Dermis blood vessel endothelial cell (primary cell): ENCODE data around the gene SLC25A6. TPM values are rescaled to one million over a fixed set of nuclear protein-coding genes. Genes with fewer than 3 reads are reported as not detected.
"Not testable (repeated sequence)": the region's sequence is repeated elsewhere in the genome, so short reads cannot be mapped to it uniquely, and the experiment has no call there.

Experiments used
- DNase-seq: peaks from one replicate; pipeline ENCODE4 v3.0.0; 2010
- total RNA-seq: library from RNA; depleted of rRNA; stranded (reverse); fragments of >200 nt; gene quantifications from 2 replicates; pipeline ENCODE4 v1.2.3, GENCODE V29; 2014

Gene SLC25A6
- total RNA-seq, 1 donor from 2014 or later: 131 TPM

DNA sequence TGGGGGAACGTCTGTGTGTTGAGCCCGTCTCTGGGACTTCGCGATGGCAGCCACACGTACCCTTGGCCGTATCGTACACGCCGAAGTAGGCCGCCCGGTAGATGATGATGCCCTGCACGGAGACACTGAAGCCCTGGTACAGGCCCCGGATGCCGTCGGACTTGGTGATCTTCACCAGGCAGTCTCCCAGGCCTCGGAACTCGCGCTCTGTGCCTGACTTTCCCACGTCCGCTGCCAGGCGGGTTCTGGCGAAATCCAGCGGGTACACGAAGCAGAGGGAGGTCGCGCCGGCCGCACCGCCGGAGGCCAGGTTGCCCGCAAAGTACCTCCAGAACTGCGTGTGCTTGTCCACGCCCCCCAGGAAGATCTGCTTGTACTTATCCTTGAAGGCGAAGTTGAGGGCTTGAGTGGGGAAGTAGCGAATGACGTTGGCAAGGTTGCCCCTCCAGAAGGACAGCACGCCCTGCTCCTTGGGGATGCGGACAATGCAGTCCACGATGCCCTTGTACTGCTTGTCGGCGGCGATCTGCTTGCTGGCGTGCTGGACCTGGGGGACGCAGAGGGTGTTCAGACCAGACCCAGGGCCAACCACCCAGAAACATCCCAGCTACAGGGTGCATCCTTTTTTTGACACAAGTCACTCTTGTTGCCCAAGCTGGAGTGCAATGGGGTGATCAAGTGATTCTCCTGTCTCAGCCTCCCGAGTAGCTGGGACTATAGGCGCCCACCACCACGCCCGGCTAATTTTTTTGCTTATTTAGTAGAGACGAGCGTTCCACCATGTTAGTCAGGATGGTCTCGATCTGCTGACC lies 2.5 kb downstream of the SLC25A6 start:
- no peak for DNase-seq

DNA sequence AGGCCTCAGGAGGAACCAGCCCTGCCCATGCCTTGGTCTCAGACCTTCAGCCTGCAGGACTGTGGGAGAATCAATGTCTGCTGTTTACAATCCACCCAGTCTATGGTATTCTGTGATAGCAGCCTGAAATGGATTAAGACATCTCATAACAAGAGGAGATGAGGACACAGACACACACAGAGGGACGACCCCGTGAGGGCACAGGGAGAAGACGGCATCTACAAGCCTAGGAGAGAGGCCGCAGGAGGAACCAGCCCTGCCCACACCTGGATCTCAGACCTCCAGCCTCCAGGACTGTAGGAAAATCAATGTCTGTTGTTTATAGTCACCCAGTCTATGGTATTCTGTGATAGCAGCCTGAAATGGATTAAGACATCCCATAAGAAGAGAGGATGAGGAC lies 3.3 kb downstream of the SLC25A6 start:
- no peak for DNase-seq

DNA sequence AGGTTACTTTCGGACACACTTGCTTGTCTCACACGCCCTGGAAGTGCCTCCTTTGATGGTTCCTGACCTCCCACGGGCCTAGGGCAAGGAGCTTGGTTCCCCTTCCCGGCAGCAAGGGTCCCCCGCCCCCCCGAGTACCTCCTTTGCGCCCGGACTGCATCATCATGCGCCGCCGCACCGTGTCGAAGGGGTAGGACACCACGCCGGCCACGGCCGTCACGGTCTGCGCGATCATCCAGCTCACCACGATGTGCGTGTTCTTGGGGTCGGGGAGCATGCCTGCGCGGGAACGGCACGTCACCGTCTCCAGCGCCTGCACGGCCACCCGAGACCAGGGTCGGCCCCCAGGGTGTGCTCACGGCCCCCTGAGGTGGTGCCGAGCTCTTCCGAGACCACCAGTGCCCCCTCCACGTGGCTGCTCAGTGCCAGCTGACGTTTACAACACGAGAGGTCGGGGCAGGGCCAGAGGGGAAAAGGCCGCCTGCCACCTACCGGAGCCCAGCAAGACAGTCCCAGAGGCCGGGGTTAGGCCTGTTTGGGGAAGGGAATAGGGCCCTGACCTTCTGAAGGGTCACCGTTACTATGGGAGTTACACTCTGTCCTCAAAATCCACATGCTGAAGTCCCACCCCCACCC lies 4.7 kb downstream of the SLC25A6 start:
- DNase-seq: no peak

DNA sequence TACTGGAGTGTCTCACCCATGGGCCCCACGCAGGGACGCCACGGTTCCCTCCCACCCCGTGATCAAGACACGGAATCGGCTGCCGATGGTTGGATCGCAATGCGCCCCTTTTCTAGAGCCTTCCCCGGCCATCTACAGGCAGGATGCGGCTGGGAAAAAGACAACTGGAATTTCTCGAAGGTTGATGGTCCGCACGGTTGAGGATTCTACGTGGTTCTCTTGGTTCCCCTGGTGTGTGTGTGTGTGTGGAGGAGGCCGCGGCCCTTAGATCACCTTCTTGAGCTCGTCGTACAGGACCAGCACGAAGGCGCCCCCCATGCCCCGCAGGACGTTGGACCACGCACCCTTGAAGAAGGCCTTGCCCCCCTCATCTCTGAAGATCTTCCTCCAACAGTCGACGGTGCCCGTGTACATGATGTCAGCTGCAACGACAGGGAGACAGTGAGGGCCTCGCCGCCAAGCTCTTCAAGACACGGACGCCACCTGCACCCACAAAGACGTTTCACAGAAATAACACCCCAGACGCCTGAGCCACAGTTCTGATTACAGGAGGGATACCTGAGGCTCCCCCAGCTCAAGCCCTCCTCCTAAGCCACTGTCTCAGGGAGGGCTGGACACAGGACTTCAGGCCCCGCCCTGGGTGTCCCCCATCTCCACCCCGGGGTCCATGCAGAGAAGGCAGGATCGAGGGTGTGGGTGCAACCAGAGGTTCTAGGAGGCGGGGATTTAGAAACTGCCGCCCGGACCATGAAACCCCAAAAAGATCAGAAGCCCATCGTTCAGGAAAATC lies 5.4 kb downstream of the SLC25A6 start:
- no peak for DNase-seq

DNA sequence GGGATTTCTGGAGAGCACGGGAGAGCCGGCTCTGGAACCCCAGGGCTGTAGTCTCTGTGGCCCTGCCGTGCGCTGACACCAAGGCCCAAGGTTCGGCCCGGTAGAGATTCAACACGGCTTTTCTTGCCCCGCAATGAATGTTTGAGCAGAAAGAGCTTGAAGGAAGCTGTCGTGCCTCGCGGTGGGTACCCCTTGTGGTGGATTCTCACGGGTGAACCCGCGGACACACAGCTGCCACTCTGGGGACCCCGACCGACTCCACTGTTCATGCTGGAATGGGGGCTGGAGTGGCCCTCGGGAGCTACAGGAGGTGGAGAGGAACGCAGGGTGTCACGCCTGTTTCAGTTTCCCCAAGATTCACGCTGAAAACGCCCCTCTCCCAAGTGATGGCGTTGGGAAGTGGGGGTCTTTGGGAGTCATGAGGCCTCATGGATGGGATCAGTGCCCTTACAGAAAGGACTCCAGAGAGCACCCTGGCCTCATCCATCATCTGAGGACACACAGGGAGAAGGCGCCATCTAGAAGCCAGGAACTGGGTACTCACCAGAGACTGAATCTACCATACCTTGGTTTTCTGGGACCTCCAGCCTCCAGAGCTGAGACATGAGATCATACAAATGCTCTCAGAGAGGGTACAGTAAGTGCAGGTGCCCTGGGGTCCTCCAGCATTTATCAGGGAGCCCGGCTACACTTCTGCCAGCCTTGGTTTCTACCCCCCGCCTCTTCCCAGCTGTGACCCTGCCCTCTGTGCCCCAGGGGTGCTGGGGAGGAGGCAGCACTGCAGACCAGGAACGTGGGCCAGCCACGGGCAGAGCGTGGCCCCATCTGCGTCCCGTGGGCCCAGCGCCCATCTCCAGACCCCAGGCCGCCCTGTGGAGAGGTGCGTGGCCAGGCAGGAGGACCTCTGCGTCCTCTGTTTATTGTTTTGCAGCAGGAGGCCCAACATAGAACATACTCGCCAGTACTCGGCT lies 6.4 kb downstream of the SLC25A6 start:
- no peak for DNase-seq

DNA sequence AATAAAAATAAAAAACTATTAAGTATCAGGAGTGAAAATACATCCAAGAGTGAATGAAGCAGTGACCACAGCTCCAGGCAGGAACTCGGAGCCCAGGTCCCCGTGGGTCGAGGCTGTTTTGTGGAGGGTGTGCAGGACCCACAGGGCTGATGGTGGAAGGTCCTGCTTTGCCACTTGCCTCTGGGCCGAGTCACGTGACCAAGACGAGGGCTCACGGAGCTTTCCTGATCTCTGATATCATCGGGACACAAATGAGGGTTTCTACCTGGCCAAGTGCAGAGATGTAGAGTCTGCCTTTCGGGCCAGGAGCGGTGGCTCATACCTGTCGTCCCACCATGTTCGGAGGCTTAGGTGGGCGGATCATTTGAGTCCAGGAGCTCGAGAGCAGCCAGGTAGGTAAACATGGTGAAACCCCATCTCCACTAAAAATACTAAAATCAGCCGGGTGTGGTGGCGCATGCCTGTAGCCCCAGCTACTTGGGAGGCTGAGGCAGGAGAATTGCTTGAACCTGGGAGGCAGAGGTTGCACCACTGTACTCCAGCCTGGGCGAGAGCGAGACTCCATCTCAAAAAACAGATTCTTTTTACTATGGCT lies 7.2 kb downstream of the SLC25A6 start:
- no peak for DNase-seq

DNA sequence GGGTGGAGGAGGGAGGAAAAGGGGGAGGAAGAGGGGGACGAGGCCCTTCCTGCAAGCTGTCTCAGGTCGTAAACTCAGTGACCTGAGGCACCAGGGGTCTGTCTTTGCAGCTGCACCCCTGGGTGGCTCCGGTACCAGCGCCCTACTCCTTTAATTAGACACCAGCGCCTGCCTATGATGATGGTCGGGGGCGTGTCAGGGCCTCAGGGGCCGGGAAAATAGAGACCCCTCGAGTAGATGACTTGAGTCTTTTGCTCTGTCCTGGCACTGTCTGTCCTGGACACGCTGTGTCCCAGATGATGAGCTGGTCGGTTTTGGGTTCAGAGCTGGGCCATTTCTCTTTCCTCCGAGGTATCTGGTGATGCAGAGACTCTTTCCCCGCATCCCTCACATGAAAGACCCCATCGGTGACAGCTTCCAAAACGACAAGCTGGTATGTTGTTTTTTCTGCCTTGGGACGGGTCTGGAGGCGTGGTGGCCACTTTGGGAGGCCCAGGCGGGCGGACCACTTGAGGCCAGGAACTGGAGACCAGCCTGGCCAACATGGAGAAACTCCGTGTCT lies 11.2 kb downstream of the SLC25A6 start:
- no peak for DNase-seq

DNA sequence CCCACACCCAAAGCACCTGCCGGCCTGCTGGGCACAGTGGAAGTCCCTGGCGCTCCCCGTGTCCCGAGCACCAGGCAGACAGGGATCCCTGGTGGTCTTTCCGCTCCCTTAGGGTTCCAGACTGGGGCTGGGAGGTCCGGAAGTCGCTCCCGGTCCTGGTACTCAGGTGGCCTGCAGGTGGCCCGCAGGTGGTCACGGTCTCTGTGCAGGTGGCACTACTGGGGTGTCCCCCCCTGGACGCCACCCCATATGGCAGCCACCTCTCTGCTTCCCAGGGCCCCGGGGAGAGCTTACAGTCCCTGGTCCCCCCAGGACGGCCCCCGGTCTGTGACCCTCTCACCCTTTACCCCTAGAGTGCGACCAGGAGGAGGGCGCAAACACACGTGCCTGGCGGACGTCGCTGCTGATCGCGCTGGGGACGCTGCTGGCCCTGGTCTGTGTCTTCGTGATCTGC lies 13.6 kb downstream of the SLC25A6 start:
- DNase-seq: no peak

DNA sequence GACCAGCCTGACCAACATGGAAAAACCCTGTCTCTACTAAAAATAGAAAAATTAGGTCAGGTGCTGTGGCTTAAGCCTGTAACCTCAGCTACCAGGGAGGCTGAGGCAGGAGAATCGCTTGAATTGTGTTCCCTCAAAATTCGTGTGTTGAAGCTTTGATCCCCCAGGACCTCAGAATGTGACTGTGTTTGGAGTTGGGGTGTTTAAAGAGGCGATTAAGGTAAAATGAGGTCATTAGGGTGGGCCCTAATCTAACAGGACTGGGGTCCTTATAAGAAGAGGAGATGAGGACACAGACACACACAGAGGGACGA lies 23.6 kb downstream of the SLC25A6 start:
- DNase-seq: no peak

DNA sequence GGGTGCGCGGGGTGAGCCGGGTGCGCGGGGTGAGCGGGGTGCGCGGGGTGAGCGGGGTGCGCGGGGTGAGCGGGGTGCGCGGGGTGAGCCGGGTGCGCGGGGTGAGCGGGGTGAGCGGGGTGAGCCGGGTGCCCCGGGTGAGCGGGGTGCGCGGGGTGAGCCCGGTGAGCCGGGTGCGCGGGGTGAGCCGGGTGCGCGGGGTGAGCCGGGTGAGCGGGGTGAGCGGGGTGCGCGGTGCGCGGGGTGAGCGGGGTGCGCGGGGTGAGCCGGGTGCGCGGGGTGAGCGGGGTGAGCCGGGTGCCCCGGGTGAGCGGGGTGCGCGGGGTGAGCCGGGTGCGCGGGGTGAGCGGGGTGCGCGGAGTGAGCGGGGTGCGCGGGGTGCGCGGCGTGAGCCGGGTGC lies 25.6 kb downstream of the SLC25A6 start:
- DNase-seq: not testable (repeated sequence)

DNA sequence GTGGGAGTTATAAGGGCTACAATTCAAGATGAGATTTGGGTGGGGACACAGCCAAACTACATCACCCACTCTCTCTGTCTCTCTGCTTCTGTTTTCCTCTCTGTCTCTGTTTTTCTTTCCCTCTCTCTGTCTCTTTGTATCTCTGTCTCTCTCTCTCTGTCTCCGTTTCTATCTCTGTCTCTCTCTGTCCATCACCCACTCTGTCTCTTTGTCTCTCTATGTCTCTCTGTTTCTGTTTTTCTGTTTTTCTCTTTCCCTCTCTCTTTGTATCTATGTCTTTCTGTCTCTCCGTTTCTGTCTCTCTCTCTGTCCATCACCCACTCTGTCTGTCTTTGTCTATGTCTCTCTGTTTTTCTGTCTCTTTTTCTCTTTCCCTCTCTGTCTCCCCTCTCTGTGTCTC lies 30.0 kb downstream of the SLC25A6 start:
- DNase-seq: no peak

DNA sequence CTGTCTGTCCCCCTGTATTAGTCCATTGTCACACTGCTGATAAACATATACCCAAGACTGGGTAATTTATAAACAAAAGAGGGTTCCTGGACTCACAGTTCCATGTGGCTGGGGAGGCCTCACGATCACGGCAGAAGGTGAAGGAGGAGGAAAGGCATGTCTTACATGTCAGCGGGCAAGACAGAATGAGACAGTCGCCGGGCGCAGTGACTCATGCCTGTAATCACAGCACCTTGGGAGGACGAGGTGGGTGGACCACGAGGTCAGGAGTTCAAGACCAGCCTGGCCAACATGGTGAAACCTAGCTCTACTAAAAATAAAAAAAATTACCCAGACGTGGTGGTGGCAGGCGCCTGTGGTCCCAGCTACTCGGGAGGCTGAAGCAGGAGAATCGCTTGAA lies 30.6 kb downstream of the SLC25A6 start:
- no peak for DNase-seq

DNA sequence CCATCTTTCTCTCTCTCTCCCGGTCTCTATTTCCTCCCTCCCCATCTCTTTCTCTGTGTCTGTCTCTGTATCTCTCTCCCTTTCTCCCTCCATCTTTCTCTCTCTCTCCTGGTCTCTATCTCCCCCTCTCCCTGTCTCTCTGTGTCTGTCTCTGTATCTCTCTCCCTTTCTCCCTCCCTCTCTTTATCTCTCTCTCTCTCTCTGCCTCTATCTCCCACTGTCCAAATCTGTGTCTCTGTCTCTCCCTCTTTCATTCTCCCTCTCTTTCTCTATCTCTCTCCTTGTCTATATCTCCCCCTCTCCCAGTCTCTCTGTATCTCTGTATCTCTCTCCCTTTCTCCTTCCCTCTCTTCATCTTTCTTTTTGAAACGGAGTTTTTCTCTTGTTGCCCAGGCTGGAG lies 31.7 kb downstream of the SLC25A6 start:
- DNase-seq: no peak

DNA sequence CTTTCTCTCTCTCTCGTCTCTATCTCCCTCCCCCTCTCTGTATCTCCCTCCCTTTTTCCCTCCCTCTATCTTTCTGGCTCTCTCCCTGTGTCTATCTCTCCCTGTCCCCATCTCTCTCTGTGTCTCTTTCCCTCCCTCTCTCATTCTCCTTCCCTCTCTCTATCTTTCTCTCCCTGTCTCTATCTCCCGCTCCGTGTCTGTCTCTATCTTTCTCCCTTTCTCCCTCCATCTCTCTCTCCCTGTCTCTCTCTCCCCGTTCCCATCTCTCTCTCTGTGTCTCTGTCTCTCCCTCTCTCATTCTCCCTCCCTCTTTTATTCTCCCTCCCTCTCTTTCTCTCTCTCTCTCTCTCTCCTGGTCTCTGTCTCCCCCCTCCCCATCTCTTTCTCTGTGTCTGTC lies 32.4 kb downstream of the SLC25A6 start:
- DNase-seq: no peak

DNA sequence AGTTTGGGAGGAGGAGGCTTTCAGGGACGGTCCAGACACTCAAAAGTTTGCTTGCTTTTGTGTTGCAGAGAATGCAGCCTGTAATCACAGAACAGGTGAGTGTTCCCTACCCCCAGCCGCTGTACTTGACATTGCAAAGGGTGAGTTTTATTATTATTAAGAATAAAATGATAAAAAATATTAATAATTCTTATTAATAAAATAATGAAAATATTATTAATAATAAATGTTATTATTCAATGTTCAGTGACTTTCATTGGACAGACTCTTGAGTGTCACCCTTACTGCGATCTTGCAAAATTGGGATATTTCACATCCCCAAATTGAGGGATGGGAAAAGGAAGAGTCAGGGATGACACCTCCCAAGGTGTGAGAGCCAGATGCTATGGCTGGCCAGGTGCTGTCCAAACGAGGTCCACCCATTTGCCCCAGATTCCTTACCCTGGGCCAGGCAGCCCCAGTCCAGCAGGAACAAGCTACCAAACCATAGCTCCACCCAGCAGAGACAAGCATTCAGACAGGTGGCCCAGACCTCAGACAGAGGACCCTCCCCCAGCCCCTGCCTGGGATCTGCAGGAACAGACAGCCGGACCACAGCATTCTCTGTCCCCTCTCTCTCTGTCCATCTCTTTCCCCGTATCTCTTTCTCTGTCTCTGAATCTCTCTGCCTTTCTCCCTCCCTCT lies 33.0 kb downstream of the SLC25A6 start:
- DNase-seq: no peak

DNA sequence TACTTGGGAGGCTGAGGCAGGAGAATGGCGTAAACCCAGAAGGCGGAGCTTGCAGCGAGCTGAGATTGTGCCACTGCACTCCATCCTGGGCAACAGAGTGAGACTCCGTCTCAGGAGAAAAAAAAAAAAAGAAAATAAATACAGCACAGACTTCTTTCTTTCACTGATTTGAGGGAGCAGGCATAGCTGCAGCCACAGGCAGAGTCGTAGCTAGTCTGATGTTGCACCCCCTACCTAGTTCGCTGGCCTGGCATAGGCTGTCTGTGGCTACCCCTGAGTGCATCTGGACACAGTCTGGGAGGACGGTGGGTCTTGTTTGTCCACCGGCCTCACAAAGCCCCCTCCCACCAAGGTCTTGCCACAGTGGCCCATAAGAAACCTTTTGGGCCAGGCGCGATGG lies 33.9 kb downstream of the SLC25A6 start:
- no peak for DNase-seq

DNA sequence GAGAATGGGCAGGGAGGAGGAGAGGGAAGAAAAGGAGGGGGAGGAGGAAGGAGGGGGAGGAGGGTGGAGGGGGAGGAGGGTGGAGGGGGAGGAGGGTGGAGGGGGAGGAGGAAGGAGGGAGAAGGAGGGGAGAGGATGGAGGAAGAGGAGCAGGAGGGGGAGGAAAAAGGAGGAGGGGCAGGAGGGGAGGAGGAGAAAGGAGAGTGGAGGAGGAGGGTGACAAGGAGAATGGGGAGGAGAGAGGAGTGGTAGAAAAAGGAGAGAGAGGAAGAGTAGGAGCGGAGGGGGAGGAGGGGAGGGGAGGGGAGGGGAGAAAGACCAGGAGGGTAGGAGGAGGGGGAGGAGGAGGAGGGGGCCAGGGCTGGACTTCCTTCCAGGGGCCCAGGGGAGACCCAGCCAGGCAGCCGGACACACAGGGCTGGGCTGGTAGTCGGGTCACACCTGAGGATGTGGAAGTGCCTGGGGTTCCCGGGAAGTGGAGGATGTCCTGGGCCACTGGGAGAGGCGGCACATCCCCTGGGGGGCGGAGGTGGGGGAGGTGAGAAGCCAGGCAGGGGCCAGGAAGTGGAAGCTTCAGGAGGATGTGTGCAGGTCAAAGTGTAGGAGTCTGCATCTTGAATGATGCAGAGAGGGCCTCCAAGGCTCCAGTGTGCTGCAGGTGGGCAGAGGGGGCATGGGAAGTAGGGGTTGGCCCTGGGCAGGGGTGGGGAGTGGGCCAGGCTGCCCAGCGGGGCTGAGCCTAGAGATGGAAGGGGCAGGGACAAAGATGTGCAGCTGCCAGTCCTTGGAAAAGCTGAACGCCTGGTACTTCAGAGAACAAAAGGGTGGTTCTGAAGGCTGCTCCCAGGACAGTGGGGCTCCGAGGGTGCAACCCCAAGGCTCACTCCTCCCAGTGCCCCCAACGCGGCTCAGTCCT lies 36.5 kb downstream of the SLC25A6 start:
- DNase-seq: peak; percentile 21

DNA sequence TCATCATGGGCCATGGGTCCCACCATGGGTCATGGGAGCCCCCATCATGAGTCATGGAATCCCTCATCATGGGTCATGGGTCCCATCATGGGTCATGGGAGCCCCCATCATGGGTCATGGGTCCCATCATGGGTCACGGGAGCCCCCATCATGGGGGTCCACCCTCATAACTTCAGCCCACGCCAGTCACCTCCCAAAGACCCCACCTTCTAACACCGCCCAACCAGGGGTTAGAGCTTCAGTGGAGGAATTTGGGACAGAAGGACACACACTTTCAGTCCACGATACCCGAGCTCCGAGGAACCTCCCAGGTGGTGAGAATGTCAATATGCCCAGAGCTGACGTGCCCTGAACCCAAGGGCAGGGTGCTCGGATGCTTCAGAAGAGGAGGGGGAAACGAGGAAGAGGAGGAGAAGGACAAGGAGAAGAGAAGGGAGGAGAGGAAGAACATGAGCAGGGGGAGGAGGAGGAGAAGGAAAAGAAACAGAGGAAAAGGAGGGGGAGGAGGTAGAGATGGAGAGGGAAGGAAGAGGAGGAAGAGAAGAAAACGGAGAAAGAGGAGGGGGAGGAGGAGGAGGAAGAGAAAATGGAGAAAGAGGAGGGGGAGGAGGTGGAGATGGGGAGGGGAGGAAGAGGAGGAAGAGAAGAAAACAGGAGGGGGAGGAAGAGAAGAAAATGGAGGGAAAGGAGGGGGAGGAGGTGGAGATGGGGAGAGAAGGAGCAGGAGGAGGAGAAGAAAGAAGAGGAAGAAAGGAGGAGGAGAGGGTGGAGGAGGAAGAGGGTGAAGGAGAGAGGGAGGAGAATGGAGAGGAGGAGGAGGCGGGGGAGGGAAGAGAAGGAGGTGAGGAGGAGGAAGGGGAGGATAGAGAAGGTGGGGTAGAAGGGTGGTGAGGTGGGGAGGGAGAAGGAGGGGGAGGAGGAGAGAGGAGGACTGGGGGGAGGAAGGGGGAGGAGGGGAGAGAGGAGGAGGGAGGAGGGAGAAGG lies 37.6 kb downstream of the SLC25A6 start:
- DNase-seq: no peak
